ENCODE measurements around the gene ARHGAP10.

- no peak for TF ChIP-seq CTCF (conservative IDR thresholded peaks at IDR 0.05 in 1 of 2, IDR thresholded peaks at IDR 0.05 in 1 of 2; ENCODE audit: extremely low read depth in 1 of 2, insufficient read depth in 1 of 2, low read depth in 1 of 2, low read length in 2 of 2)
- no peak for TF ChIP-seq EZH2 (IDR thresholded peaks at IDR 0.05; ENCODE audit: borderline replicate concordance, low read length)
Measured at GRCh38 chr4:147971116-147971515, 239.2 kb downstream of the ARHGAP10 start.
